Activated CD8-positive, alpha-beta memory T cell treated with anti-CD3 and anti-CD28 coated beads, Interleukin-2, amount 50 U/mL, for 4 hours (primary cell): ENCODE results near the gene DPH3.

ENCODE experiments used
- DNase-seq: peaks from one replicate; pipeline ENCODE4 v3.0.0-alpha.2; 2020

DPH3 gene

GRCh38 chr3:16227566-16227965, 37.2 kb downstream of the DPH3 start:
- DNase-seq = no peak

GRCh38 chr3:16224325-16224724, 40.4 kb downstream of the DPH3 start:
- DNase-seq = no peak

GRCh38 chr3:16222547-16222946, 42.2 kb downstream of the DPH3 start:
- DNase-seq = no peak

DNA sequence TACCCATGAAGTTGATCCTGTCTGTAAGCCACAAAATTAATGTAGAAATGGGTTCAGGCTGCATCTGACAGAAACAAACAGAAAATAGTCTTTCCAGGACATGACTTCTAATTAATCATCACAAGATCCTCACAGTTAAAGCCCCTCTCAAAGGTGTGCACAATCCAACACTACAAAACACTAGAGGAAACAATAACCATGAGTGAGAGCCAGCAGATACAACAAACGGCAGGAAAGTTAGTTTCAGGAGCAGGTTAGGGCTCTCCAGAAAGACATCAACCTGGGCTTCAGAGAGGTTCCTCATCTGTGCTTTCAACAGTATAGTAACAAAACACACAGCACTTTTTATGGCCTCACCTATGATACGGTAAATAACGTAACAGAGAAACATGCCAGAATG, 42.8 kb downstream of the DPH3 start:
- DNase-seq = no peak

DNA sequence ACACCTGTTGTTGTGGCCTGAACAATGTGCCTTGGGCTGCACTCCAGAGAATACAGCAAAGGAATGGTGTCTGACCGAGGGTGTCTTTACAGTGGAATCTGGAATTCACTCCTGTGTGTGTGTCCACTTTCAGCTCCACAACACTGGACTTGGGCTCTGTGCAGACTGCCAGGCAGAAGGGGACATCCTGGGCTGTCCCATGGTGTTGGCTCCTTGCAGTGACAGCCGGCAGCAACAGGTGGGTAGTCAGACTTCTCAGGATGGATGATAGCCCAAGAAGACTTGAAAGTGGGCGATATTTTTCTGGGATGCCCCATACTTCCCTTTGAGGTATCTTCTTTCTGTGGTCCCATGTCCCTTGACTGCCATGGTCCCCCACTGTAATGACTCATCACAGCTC, 45.0 kb downstream of the DPH3 start:
- DNase-seq = no peak

- no peak for DNase-seq
Observed at GRCh38 chr3:16216373-16216935, 48.3 kb downstream of the DPH3 start.

- no peak for DNase-seq
Observed at GRCh38 chr3:16214366-16214765, 50.4 kb downstream of the DPH3 start.

DNA sequence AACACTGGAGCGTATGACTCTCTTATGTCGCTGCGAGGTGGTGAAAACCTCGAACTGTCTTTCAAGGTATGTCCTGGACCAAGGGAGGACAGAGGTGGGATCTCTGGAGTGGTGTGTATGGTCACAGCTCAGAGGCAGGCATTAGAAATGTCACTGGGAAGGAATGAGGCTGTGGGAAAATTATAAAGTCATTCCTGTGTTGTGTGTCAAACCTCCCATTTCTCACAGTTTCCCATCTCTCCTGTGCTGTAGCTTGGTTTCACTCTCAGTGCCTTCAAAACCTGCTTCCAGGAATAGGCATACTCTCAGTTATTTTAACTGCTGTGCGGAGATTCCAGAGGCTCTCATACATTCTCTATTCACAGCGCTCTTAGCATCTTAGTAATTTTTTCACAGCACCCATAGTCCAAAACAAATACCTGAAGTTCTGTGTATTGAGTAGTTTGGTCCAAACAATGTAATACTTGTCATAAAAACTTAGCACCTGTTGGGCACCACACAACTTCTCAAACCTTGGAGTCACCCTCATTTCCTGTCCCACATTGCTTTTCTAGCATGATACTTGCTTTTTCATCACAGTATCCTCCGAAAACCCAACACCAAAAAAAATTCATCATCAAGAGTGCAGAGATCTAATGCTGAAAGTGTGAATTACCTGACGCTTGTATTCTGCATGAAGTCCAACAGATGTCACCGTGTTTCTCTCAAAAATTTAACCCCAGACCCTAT, 53.4 kb downstream of the DPH3 start:
- DNase-seq = no peak
